Endodermal cell (in vitro differentiated cells): ENCODE measurements around the gene KRT38. TPM values are rescaled to one million over a fixed set of nuclear protein-coding genes. Genes with fewer than 3 reads are reported as not detected.
A peak's percentile ranks its signal among the peaks of the same experiment; 100 is the strongest.

Experiments
- DNase-seq: peaks from one replicate; pipeline ENCODE4 v3.0.0-alpha.2; 2017
- H3K27ac ChIP-seq: 2 replicates; pipeline ENCODE4 v1.5.1; 2013; ENCODE audit warnings: mild to moderate bottlenecking, low read depth, low read length, moderate library complexity
- H3K27me3 ChIP-seq: 2 replicates; pipeline ENCODE4 v1.6.1; 2013; ENCODE audit warnings: mild to moderate bottlenecking, low read length, moderate library complexity; ENCODE audit not compliant: insufficient read depth, control insufficient read depth, poor library complexity, severe bottlenecking
- H3K36me3 ChIP-seq: 2 replicates; pipeline ENCODE4 v1.7.0; 2013; ENCODE audit warnings: mild to moderate bottlenecking, low read length, moderate library complexity; ENCODE audit not compliant: control insufficient read depth, insufficient read depth
- H3K4me1 ChIP-seq: one replicate; pipeline ENCODE4 v1.7.0; 2013; ENCODE audit warnings: low read length; ENCODE audit not compliant: control insufficient read depth, insufficient read depth
- H3K4me3 ChIP-seq: 2 replicates; pipeline ENCODE4 v1.5.1; 2013; ENCODE audit warnings: mild to moderate bottlenecking, low read length, moderate library complexity
- H3K9ac ChIP-seq: 2 replicates; pipeline ENCODE4 v1.6.1; 2013; ENCODE audit warnings: mild to moderate bottlenecking, low read length, moderate library complexity; ENCODE audit not compliant: poor library complexity, severe bottlenecking; ENCODE audit errors: extremely low read depth
- H3K9me3 ChIP-seq: 2 replicates; pipeline ENCODE4 v1.6.1; 2013; ENCODE audit warnings: mild to moderate bottlenecking, low read length, moderate library complexity; ENCODE audit not compliant: control insufficient read depth
- H3K27ac Mint-ChIP-seq: 2 replicates; pipeline ENCODE4 v1.8.0; 2020; ENCODE audit warnings: mixed read lengths
- H3K27me3 Mint-ChIP-seq: 2 replicates; pipeline ENCODE4 v1.8.0; 2021; ENCODE audit warnings: mild to moderate bottlenecking, mixed read lengths; ENCODE audit not compliant: insufficient read depth
- H3K36me3 Mint-ChIP-seq: 2 replicates; pipeline ENCODE4 v1.8.0; 2020; ENCODE audit warnings: low read depth, mixed read lengths
- H3K4me1 Mint-ChIP-seq: 2 replicates; pipeline ENCODE4 v1.8.0; 2020; ENCODE audit warnings: mixed read lengths
- H3K4me3 Mint-ChIP-seq: 2 replicates; pipeline ENCODE4 v1.8.0; 2020; ENCODE audit warnings: mild to moderate bottlenecking, moderate library complexity, mixed read lengths
- H3K9me3 Mint-ChIP-seq: 2 replicates; pipeline ENCODE4 v1.8.0; 2020; ENCODE audit warnings: mild to moderate bottlenecking, mixed read lengths
- WGBS, 2 experiments: methylation state at CpG; one replicate each; pipeline versions ENCODE4 v1.1.5 to v1.1.7; 2013; ENCODE audit warnings: missing lambda C conversion rate in 2 of 2, mixed read lengths in 1 of 2; ENCODE audit not compliant: insufficient coverage in 1 of 2, insufficient read length in 1 of 2; 5-methylcytosine and 5-hydroxymethylcytosine counted together
- total RNA-seq, 2 donors: library from RNA; stranded (reverse); fragmentation: NEBNext Ultra II Directional in 1 of 2; extraction: Animal tissue kit (Norgen Biotek cat#: 25700) in 1 of 2; gene quantifications; 2 replicates in 1 of 2; 3 replicates in 1 of 2; pipeline ENCODE4 v1.2.1, GENCODE V29; 2021
- TF ChIP-seq, protein P1 (sequence below): fragments of 200-600 bp; sonication (generic); conservative IDR thresholded peaks from 2 replicates; pipeline ENCODE4 v1.5.0; 2021; ENCODE audit warnings: antibody characterized with exemption, mild to moderate bottlenecking

Gene KRT38
- total RNA-seq, 2 donors from 2014 or later, result not detected

DNA sequence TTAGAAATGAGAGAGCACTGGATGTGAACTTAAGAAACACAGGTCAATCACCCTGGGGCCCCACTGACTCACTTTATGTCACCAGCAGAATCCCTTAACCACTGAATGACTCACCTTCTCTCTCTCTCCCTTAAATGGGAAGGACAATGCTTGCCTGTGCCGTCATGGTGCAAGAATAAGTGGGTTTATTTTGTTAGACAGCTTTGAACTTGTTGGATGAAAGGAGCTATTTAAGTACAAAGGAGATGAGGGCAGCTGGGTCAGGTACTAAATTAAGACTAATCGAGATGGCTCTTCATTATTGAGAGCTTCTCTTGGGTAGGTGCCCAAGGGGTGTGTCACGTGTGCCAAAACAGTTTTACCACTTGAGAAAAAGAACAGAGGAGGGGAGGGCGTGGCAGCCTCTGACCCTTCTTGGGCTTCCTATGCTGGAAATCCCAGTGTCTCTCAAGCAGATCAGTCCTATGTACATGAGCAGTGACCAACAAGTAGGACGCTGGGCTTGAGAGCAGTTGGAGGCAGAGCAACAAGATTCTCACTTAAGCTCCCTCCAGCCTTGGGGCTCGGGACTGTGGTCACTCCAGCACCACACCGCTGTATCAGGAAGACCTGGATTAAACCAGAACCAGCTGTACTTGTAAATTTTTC lies 36.6 kb downstream of the KRT38 start:
- Mint-ChIP-seq H3K4me1 (no peaks in the 10 kb centered on the region), H3K27ac (no peak overlapping the region), H3K27me3 (peaks cover 5% of the 10 kb centered on the region), H3K4me3 (no peak overlapping the region), H3K9me3 (no peaks in the 10 kb centered on the region), H3K36me3 (no peaks in the 10 kb centered on the region)
- Histone ChIP-seq H3K9me3 (no peaks in the 10 kb centered on the region), H3K4me3 (no peak overlapping the region), H3K27ac (no peak overlapping the region), H3K9ac (no peak overlapping the region), H3K27me3 (no peaks in the 10 kb centered on the region), H3K36me3 (no peaks in the 10 kb centered on the region), H3K4me1 (no peaks in the 10 kb centered on the region)
- 84 to 92% methylated on average over 5 to 7 of the region's 7 CpGs for WGBS, 2 experiments
- TF ChIP-seq, protein P1, sequence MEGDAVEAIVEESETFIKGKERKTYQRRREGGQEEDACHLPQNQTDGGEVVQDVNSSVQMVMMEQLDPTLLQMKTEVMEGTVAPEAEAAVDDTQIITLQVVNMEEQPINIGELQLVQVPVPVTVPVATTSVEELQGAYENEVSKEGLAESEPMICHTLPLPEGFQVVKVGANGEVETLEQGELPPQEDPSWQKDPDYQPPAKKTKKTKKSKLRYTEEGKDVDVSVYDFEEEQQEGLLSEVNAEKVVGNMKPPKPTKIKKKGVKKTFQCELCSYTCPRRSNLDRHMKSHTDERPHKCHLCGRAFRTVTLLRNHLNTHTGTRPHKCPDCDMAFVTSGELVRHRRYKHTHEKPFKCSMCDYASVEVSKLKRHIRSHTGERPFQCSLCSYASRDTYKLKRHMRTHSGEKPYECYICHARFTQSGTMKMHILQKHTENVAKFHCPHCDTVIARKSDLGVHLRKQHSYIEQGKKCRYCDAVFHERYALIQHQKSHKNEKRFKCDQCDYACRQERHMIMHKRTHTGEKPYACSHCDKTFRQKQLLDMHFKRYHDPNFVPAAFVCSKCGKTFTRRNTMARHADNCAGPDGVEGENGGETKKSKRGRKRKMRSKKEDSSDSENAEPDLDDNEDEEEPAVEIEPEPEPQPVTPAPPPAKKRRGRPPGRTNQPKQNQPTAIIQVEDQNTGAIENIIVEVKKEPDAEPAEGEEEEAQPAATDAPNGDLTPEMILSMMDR, result no peak
- DNase-seq, result peak; percentile 17

DNA sequence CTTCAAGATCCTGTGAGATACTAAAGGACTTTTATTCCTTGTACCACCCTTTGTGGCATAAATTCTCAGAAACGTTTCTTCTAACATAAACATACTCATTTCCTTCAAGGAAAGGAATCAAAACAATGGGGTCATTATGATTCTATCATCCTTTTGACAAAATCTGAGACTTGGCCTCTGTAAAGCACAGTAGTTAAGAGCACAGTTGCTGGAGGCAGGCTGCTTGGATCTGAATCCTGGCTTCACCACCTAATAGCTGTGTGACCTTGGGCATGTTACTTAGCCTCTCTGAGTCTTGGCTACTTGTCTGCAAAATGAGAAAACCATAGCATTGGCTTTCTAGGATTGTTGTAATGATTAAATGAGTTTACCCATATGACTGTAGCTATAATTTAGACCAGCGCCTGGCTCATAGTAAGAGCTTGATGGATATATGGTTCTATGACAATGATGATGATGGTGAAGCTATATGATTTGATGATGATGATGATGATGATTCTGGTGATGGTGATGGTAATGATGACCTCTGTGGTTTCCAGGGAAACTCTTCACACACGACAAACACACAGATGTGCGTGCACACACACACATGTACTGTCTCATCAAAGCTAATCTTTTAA lies 37.3 kb downstream of the KRT38 start:
- no peak overlapping the region for H3K27ac Mint-ChIP-seq
- no peaks in the 10 kb centered on the region for H3K27me3 ChIP-seq
- peak; percentile 4 for DNase-seq
- H3K27me3 Mint-ChIP-seq, result peaks cover 5% of the 10 kb centered on the region
- 89 to 93% methylated on average over 2 to 3 of the region's 4 CpGs for WGBS, 2 experiments
- no peak overlapping the region for H3K9ac ChIP-seq
- no peaks in the 10 kb centered on the region for H3K4me1 ChIP-seq
- H3K4me3 Mint-ChIP-seq, result no peak overlapping the region
- H3K27ac ChIP-seq, result no peak overlapping the region
- TF ChIP-seq, protein P1, result no peak
- no peak overlapping the region for H3K4me3 ChIP-seq
- H3K36me3 ChIP-seq, result no peaks in the 10 kb centered on the region
- no peaks in the 10 kb centered on the region for H3K9me3 Mint-ChIP-seq
- H3K4me1 Mint-ChIP-seq, result no peaks in the 10 kb centered on the region
- H3K36me3 Mint-ChIP-seq, result no peaks in the 10 kb centered on the region
- H3K9me3 ChIP-seq, result no peaks in the 10 kb centered on the region

DNA sequence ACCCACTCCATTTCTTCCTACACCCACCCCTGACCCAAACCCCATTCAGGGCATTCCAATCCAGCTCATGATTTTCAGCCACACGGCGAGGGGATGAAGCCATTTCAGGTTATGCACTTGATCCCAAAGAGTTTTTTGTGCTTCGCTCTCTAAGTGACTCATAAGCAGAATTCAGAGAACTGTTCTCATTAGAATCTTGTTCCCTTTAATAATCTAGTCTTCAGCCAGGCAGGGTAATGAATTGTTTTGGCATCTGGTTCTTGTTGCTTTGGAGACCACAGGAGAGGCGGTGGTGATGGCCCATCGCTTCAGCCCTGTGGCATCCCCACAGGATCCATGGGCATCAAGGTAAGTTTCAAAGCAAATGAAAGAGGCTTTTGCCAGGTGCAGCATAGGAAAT lies 38.6 kb downstream of the KRT38 start:
- no peaks in the 10 kb centered on the region for H3K9me3 ChIP-seq
- peak; percentile 25 for DNase-seq

More for the DNA sequence above, 38.6 kb downstream of the KRT38 start:
- Histone ChIP-seq H3K4me1 (no peaks in the 10 kb centered on the region), H3K27ac (no peak overlapping the region), H3K27me3 (no peaks in the 10 kb centered on the region), H3K36me3 (no peaks in the 10 kb centered on the region), H3K9ac (no peak overlapping the region), H3K4me3 (no peak overlapping the region)
- Mint-ChIP-seq H3K9me3 (no peaks in the 10 kb centered on the region), H3K36me3 (no peaks in the 10 kb centered on the region), H3K27me3 (peaks cover 5% of the 10 kb centered on the region), H3K4me3 (no peak overlapping the region), H3K4me1 (no peaks in the 10 kb centered on the region), H3K27ac (no peak overlapping the region)
- TF ChIP-seq, protein P1, result no peak
- WGBS, 2 experiments, result 88 to 94% methylated on average over 5 of the region's 5 CpGs
